ENCODE results near the gene SPACA1. TPM values are rescaled to one million over a fixed set of nuclear protein-coding genes. Genes with fewer than 3 reads are reported as not detected.

The SPACA1 gene
- total and polyA plus RNA-seq, 9 of the 15 experiments (the other 6 are each of a cell fraction or from before 2014, with no cell fraction given) = not detected

GRCh38 chr6:88107241-88107640 is 59.6 kb downstream of the SPACA1 start:
- Histone ChIP-seq H3K27me3 (ENCODE audit: control insufficient read depth in 2 of 2, insufficient read depth in 2 of 2, low read length in 2 of 2) (no peaks in the 10 kb centered on the region; a peak in 1 of 5 replicates), H3K27ac (ENCODE audit: extremely low read depth, low read depth, low read length) (no peak overlapping the region), H3K9me3 (replicated peaks; ENCODE audit: control insufficient read depth, insufficient read depth, low read depth, low read length) (no peaks in the 10 kb centered on the region), H3K4me2 (ENCODE audit: insufficient read depth, low read length) (no peak overlapping the region), H3K4me1 (replicated peaks in 1 of 2; ENCODE audit: control insufficient read depth in 2 of 2, insufficient read depth in 2 of 2, low read length in 2 of 2) (no peaks in the 10 kb centered on the region), H3K79me2 (ENCODE audit: control insufficient read depth, insufficient read depth, low read length) (no peaks in the 10 kb centered on the region), H2AFZ (ENCODE audit: low read depth, low read length) (no peak overlapping the region), H4K20me1 (replicated peaks; ENCODE audit: control insufficient read depth, insufficient read depth, low read length) (no peaks in the 10 kb centered on the region), H3K4me3 (no peak overlapping the region), H3K9me1 (ENCODE audit: control insufficient read depth, insufficient read depth, low read length) (no peaks in the 10 kb centered on the region), H3K36me3 (ENCODE audit: control insufficient read depth, insufficient read depth, low read length) (no peaks in the 10 kb centered on the region), H3K9ac (ENCODE audit: insufficient read depth in 1 of 2, low read depth in 2 of 2, low read length in 2 of 2) (no peak overlapping the region)
- no TSS peak for BruUV-seq (replicated peaks)
- intact Hi-C loops (cut with micrococcal nuclease) = no loop called here
- in situ Hi-C loops (cut with MboI) = no loop called here
- ChIA-PET POLR2A (interaction anchor here (0.8 kb wide), 2 partner anchors 8 to 29 kb away, joined by 3 read pairs; no protein-coding TSS in a partner anchor), CTCF (ENCODE audit: low intra/inter-chr PET ratio) (interaction anchor here (0.6 kb wide), 1 partner anchor 64 kb away, joined by 4 read pairs; no protein-coding TSS in a partner anchor)
- no peak for ATAC-seq
- TF ChIP-seq ZNF398 (CRISPR knock-in tag; IDR thresholded peaks at IDR 0.05) = no peak
- TF ChIP-seq ZBTB17 (CRISPR knock-in tag; IDR thresholded peaks at IDR 0.05) = no peak
- TF ChIP-seq ZNF76 (CRISPR knock-in tag; IDR thresholded peaks at IDR 0.05; ENCODE audit: borderline replicate concordance) = no peak
- no peak for TF ChIP-seq ZNF121 (CRISPR knock-in tag; conservative IDR thresholded peaks at IDR 0.05)
- TF ChIP-seq MEF2D (tag; conservative IDR thresholded peaks at IDR 0.05; ENCODE audit: low read depth) = no peak
- TF ChIP-seq CHAMP1 (IDR thresholded peaks at IDR 0.05) = no peak
- TF ChIP-seq MAX (CRISPR knock-in tag; IDR thresholded peaks at IDR 0.05) = no peak
- no peak for TF ChIP-seq GMEB1 (CRISPR knock-in tag; IDR thresholded peaks at IDR 0.05)
- TF ChIP-seq ASH1L (IDR thresholded peaks at IDR 0.05; ENCODE audit: borderline replicate concordance, low read depth, partially characterized antibody) = no peak
- no peak for DNase-seq (ENCODE audit: extremely low read depth in 1 of 4, low spot score in 3 of 4)
- FAIRE-seq = no peak

All from K562 (cell line).